ENCODE measurements around the gene DNM2.
"Not testable (repeated sequence)": the region's sequence is repeated elsewhere in the genome, so short reads cannot be mapped to it uniquely, and the experiment has no call there.

Gene DNM2

GRCh38 chr19:10751109-10751953, 33.5 kb downstream of the DNM2 start:
- no peak for DNase-seq (ENCODE audit: low read depth in 2 of 2, low spot score in 1 of 2)

GRCh38 chr19:10752237-10752912, 34.5 kb downstream of the DNM2 start:
- no peak for DNase-seq (ENCODE audit: low read depth in 2 of 2, low spot score in 1 of 2)

GRCh38 chr19:10752913-10753704, 35.2 kb downstream of the DNM2 start:
- DNase-seq (ENCODE audit: low read depth in 2 of 2, low spot score in 1 of 2), result no peak

GRCh38 chr19:10756371-10756770, 38.5 kb downstream of the DNM2 start:
- DNase-seq (ENCODE audit: low read depth in 2 of 2, low spot score in 1 of 2), result no peak

GRCh38 chr19:10756791-10757190, 38.9 kb downstream of the DNM2 start:
- no peak for DNase-seq (ENCODE audit: low read depth in 2 of 2, low spot score in 1 of 2)

- not testable (repeated sequence) for DNase-seq (ENCODE audit: low read depth in 2 of 2, low spot score in 1 of 2)
Observed at GRCh38 chr19:10758050-10758449, 40.2 kb downstream of the DNM2 start.

- DNase-seq (ENCODE audit: low read depth in 2 of 2, low spot score in 1 of 2), result no peak
Observed at GRCh38 chr19:10758978-10759377, 41.1 kb downstream of the DNM2 start.

- DNase-seq (ENCODE audit: low read depth in 2 of 2, low spot score in 1 of 2), result no peak
Observed at GRCh38 chr19:10760273-10760944, 42.5 kb downstream of the DNM2 start.

GRCh38 chr19:10761443-10762250, 43.8 kb downstream of the DNM2 start:
- DNase-seq (ENCODE audit: low read depth in 2 of 2, low spot score in 1 of 2), result no peak

GRCh38 chr19:10762656-10763055, 44.8 kb downstream of the DNM2 start:
- no peak for DNase-seq (ENCODE audit: low read depth in 2 of 2, low spot score in 1 of 2)

- DNase-seq (ENCODE audit: low read depth in 2 of 2, low spot score in 1 of 2), result no peak
Observed at GRCh38 chr19:10763411-10763810, 45.5 kb downstream of the DNM2 start.

- DNase-seq (ENCODE audit: low read depth in 2 of 2, low spot score in 1 of 2), result no peak
Observed at GRCh38 chr19:10763828-10764339, 46.0 kb downstream of the DNM2 start.

- DNase-seq (ENCODE audit: low read depth in 2 of 2, low spot score in 1 of 2), result no peak
Observed at GRCh38 chr19:10764340-10764894, 46.5 kb downstream of the DNM2 start.

- no peak for DNase-seq (ENCODE audit: low read depth in 2 of 2, low spot score in 1 of 2)
Observed at GRCh38 chr19:10766049-10766623, 48.3 kb downstream of the DNM2 start.

- DNase-seq (ENCODE audit: low read depth in 2 of 2, low spot score in 1 of 2), result no peak
Observed at GRCh38 chr19:10766671-10767201, 48.9 kb downstream of the DNM2 start.

GRCh38 chr19:10767726-10768125, 49.8 kb downstream of the DNM2 start:
- no peak for DNase-seq (ENCODE audit: low read depth in 2 of 2, low spot score in 1 of 2)

GRCh38 chr19:10768369-10768768, 50.5 kb downstream of the DNM2 start:
- no peak for DNase-seq (ENCODE audit: low read depth in 2 of 2, low spot score in 1 of 2)

GRCh38 chr19:10768936-10769335, 51.1 kb downstream of the DNM2 start:
- no peak for DNase-seq (ENCODE audit: low read depth in 2 of 2, low spot score in 1 of 2)
